ENCODE results near the gene IMP4.
A peak's percentile ranks its signal among the peaks of the same experiment; 100 is the strongest.

Gene IMP4

DNA sequence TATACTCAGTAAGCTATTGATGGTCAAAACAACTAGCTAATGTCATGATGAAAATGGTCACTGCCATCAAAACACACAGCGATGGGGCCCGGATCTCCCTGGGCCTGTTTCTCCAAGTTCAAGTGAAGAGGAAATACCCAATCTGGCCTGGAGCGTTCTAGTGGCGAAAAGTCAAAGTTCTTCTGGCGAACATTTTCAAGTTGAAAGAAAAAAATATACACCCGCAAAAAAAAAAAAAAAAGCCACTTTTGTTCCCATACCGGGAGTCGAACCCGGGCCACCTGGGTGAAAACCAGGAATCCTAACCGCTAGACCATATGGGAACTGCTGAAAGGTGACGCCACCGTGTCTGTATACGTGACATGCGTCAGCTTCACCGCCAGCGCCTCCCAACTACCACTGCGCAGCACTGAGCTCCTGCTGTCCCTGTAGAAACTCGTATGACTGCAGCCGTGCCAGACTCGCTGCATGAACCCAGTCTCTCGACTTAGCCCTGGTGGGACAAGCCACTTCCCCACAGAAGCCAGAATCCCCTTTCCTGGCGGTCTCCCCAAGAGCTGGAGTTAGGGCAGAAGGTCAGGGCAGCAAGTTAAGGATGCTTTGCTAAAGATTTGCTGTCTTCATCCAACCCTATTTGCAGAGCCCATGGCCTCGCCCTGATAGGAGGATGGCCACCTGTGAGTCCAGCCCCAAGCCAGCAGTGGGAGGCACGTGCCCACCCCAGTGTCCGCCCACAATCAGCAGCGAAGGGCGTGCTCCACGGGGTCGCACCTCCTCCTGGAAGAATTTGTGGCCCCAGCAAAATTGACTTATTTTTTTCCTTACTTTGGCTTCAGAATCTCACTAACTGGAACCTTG lies 5.6 kb upstream of the IMP4 start:
- DNase-seq: peak; percentile 80

DNA sequence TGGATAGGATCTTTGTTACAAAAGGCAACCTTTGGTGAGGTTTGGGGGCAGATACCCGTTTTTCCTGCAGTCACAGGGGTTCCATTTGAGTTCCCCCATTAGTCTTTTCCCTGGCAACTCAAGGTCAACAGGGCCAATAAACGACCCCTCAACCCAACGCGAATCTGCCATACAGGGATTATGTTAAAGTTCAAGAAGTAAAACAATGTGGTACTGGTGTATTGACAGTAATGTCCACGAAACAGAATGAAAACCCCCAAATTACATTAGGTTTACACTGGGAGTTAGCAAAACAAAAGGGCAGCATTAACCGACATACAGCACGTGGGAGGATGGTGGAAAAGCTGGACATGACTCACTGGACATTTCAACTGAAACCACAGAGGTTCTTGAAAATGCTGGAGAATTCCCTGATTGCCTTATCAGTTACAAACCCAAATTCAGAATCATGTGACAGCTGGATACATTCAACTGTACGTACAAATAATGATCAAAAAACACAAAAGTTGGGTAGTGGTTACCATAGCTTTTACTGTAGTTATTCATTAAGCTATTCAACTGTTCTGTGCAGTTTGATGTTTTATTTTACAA lies 4.9 kb upstream of the IMP4 start:
- DNase-seq: peak; percentile 34

DNA sequence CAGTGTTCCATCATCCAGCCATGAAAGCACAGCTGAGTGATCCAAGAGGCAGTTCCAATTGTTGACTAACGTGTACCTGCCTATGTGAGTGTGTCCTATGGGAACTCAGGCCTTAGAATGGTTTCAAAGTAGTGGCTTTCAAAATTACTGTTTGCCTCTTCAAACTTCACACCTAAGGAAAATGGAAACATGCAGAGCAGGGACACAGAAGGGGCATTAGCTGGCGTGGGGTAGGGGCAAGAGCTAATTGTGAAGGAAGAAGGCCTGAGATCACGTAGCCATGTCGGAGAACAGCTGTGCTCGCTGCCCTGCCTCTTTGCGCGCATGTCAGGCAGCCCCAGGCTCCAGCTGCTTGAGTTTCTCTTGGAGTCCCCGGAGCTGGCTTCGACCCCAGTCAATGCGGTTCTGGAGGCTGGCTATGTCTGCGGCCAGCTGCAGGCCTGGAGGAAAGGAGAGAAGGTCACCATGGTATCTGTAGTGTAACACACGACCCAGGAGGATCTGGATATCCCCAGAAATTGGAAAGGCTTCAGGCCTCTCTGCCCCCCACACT lies 3.8 kb upstream of the IMP4 start:
- DNase-seq: no peak

DNA sequence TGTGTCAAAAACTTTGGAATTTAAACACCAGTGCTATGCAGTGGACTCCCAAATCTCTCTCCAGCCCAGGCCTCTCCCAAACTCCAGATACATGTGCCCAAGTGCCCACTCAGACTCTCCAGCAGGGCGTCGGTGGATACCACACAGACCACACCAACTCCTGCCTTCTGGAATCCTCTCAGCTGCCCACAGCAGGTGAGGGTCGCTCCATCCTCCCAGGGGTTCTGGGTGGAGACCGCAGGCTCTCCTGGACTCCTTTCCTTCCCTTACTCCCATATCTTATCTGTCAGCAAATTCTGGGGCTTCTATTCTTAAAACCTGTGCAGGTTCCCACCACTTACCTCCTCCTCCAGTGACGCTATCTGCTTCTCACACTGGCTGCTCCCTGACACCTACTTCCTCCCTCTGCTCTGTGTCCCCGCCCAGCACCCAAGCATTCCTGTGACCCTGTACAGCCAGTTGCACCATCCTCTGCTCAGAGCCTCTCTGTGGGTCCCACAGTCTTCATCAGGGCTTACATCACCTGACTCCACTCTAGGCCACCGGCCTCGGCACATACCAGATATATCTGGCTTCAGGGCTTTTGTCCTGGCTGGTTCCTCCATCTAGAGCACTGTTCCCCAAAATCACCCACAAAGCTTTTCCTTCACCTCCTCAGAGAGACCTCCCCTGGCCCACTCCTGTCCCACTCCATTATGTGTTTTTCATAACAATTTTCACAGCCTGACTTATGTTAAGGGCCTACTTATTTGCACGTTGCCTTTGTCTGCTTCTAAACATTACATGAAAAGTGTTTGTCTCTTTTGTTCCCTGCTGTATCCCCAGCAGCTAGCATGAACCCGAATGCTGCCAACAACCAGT lies 2.6 kb upstream of the IMP4 start:
- DNase-seq: no peak

DNA sequence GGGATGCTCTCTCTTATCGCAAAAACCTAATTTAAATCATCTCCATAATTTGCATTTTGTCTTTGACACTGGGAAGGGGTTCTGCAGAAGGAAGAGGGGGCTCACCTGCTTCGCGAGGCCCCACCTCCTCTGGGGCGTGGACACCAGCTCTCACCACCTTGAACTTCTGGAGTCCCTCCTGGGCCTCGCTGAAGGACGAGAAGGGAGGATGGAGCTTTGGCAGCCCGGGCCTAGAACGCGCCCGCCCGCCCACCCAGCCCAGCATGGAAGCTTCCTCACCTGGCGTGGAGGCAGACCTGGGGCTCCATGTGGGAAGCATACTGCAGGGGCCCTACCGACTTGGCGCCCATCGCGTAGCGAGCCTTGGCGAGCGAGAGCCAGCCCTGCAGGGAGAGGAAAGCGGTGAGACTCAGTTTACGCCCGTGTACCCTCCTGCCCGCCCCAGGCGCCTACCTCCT lies 1.1 kb upstream of the IMP4 start:
- no peak for DNase-seq

DNA sequence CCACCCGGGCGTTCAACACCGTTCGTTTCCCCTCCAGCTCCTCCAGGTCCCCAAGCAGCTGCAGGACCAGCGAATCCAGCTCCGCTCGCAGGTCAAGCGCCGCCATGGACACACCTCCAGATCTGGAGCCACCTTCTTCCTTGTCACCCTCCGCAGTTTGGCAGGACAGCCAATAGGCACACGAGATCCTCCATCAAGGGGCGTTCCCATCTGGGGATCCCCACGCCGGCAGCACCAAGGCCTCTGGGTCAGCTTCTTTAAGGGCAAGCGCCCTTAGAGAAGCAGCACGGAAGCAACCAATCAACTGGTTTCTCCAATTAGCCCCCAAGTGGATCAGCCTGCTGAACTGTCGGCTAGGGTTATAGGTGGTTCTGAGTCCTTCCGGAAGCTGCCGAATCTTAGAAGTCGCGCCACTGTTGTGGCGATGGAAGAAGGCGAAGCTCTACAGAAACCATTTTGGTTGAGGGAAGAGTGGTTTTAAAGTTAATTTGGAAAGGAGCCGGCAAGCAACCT lies 621 bp upstream of the IMP4 start:
- peak; percentile 93 for DNase-seq

DNA sequence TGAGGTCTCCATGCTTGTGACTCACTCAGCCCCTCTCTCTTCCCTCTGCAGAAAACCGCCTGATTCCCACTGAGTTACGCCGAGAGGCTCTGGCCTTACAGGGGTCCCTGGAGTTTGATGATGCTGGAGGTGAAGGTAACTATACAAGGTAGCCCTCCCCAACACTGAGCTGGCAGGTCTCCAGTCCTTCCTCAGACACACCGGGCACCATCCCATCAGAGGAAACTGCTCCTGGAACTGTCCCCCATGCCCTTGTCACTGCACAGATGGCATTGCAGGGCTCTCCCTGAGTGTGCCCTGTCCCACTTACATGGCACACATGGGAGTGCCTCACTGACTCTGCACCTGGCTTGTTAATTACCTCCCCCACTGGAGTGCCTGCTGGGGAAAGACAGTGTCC lies 1.9 kb downstream of the IMP4 start:
- no peak for DNase-seq

DNA sequence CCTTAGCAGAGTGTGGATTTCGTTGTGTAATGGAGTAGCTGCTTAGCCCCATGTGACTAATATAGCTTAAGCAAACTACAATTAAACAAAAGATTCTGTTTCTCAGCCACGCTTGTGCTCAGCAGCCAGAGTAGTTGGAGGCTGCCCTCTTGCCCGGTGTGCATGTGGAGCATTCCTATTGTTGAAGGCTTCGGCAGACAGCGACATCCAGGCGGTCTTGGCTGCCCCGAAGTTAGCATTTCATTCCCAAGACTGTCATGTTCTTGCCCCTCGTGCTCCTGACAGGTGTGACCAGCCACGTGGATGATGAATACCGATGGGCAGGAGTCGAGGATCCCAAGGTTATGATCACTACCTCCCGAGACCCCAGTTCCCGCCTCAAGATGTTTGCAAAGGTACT lies 2.4 kb downstream of the IMP4 start:
- no peak for DNase-seq

DNA sequence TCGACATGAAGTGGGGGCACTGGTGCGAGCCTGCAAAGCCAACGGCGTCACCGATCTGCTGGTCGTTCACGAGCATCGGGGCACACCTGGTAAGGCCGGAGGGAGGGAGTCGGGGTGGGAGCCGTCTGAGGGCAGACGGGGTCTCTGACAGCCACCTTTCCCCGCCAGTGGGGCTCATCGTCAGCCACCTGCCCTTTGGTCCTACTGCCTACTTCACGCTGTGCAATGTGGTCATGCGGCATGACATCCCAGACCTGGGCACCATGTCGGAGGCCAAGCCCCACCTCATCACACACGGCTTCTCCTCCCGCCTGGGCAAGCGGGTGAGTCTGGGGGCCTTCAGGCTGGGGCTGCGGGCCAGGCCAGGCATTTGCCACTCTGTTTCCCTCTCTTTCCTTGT lies 2.9 kb downstream of the IMP4 start:
- DNase-seq: no peak

DNA sequence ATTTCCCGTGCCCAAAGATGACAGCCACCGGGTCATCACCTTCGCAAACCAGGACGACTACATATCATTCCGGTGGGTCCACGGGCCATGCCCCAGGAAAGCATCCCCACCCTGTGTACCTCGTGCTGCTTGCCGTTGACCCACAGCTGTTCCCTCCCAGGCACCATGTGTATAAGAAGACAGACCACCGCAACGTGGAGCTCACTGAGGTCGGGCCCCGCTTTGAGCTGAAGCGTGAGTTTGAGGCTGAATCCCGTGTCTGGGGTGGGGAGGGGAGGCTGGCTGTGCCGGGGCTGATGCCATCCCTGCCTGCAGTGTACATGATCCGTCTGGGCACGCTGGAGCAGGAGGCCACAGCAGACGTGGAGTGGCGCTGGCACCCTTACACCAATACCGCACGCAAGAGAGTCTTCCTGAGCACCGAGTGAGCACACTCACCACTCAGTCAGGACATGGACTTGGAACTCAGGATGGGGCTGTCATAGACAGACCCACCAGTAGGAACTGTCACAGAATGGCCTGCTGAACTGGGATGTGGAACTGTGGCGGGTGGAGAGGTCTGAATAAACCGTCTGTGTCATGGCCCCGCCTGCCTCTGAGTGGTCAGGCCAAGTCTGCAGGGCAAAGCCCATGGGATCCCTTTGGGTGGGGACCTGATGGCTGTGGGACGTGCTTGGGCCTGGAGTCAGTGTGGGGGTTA lies 3.5 kb downstream of the IMP4 start:
- DNase-seq: no peak

DNA sequence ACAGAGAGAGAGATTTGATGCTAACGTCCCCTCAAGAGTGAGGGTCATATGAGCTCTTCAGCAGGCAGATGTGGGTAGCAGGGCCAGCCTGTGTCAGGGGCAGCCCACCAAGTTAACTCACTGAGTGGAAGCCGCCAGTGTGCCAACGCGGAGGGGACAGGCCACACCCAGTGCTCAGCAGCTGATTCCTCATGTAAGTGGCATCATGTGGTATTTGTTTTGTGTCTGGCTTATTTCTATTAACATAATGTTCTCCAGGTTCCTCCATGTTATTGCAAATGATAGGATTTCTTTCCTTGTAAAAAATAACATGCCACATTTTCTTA lies 4.0 kb downstream of the IMP4 start:
- no peak for DNase-seq

DNA sequence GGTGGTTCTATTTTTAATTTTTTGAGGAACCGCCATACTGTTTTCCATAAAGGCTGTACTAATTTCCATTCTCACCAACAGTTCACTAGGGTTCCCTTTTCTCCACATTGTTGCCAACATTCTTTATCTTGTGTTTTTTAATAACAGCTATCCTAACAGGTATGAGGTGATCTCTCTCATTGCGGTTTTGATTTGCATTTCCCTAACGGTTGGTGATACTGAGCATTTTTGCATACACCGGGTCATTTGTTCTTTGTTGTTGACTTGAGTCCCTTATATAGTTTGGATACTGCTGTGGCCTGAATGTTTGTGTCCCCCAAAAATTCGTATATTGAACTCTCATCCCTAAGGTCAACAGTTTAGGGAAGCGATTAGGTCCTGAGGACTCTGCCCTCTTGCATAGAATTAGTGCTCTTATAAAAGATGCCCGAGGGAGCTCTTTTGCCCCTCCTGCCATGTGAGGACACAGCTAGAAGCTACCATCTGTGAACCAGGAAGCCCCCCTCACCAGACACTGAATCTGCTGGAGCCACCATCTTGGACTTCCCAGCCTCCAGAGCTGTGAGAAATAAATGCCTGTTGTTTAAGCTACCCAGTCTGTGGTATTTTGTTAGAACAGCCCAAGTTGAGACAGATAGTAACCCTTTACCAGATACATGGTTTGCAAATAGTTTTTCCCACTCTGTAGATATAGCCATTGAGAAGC lies 4.7 kb downstream of the IMP4 start:
- DNase-seq: no peak

DNA sequence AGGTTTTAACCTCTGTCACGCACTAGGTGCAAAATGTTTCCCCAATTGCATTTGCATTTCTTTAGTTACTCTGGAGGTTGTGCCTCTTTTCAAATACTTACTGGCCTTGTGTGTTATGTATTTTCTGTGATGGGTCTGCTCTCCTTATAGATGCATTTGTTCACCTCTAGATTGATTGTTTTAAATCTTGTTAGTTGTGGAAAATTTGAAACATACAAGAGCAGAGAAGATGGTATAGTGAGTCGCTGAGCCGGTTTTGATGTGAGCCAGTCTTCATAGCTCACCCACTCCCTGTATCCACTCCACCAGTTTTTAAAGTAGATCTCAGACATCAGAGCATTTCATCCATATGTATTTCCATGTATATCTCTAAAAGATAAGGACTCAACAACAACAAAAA lies 6.5 kb downstream of the IMP4 start:
- no peak for DNase-seq

DNA sequence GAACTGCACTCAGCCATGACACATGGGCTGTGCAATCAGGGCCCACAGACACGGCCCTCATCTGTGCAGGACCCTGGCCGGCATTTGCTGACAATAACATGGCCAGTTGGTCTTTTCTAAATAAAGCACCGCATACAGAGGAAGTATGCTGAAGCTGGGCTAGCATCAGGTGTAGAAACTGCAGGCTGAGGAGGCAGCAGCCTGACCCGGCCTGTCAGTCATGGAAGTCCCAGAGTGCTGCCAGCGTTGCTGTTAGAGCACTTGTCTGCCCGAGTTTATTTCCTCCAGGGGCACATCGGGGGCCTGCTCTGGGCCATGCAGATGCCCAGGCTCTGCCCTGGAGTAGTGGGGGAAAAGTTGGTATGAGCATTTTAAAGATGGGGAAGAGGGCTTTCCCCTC lies 9.0 kb downstream of the IMP4 start:
- DNase-seq: no peak

DNA sequence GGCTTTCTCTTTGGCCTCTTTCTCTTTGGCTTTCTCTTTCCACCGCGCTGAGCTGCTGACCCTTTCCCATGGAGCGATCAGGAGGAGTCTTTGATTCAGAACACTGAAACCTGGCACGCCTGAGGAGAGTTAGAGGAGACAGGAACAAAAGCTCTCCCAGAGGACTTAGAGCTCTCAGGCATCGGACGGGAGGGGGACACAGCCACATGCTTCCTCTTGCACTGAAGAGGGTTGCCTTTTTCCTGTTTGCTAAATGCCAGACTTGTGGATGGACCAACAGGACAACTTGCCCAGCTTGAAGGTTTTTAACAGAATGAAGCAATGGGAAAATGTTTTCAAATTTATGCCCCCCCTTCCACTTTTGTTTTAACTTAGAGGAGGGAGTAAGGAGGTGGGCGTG lies 9.5 kb downstream of the IMP4 start:
- no peak for DNase-seq

DNA sequence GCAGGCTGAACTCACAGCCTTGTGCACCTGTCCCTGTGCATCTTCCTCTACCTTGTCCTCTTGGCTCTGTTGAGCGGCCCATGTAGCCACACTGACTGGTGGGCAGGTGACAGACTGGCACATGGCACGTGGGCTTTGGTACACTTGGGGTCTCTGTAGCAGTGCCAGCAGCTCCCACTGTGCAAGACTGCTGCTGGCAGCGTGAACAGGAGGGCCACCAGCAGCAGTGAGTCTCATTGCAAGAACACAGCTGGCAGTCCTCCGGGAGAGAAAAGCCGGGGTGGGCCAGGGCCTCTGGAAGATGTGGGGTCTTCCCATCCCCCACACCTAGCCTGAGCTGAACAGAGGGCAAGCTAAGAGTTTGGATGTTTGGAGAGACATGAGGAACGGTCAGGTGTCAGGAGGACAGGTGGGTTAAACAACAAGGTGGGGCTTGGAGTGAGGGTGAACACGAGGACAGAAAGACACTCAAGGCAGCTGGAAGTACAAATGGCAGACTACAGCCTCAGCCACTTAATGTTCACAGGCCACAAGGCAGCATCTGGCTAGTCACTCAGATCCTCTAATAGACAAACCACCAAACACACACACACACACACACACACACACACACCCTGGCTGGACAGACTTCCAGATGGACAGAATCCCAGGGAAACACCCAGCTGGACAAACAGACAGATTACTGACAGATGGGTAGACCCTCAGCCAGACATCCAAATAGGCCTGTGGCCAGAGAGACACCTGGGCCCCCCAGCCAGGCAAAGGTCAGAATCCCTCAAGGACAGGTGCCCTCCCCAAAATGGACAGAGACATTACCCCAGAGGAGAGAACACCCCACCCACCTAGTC lies 10.8 kb downstream of the IMP4 start:
- no peak for DNase-seq

DNA sequence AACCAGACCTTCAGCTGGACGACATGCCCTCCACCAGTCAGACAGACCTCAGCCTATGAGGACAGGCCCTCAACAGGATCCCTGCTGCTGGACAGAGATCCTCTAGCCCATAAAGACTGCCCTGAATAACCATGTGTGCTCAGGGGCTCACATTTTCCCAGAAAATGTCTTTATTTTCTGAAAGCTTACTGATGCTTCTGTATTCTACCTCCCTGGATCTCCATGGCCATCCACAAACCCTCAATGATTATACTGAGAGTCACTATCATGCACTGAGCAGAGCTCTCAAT lies 11.4 kb downstream of the IMP4 start:
- DNase-seq: no peak

DNA sequence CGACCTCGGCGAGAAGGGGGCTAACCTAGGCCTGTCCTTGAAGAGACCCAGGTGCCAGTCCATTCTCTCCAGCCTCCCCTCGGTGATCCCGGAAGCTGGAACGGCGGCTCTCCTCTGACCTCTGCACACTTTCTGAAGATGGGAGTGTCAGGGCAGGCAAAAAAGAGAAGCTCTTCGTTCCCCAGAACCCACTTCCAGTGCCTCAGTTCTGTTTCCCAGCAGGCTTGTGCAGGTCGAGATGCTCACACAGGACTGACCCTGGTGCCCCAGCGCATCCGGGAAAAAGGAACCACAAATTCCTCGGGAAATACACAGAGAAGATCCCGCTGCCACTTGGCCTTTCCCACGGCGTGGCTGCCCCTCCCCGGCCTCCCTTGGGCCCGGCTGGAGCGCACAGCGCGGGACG lies 12.5 kb downstream of the IMP4 start:
- DNase-seq: no peak

DNA sequence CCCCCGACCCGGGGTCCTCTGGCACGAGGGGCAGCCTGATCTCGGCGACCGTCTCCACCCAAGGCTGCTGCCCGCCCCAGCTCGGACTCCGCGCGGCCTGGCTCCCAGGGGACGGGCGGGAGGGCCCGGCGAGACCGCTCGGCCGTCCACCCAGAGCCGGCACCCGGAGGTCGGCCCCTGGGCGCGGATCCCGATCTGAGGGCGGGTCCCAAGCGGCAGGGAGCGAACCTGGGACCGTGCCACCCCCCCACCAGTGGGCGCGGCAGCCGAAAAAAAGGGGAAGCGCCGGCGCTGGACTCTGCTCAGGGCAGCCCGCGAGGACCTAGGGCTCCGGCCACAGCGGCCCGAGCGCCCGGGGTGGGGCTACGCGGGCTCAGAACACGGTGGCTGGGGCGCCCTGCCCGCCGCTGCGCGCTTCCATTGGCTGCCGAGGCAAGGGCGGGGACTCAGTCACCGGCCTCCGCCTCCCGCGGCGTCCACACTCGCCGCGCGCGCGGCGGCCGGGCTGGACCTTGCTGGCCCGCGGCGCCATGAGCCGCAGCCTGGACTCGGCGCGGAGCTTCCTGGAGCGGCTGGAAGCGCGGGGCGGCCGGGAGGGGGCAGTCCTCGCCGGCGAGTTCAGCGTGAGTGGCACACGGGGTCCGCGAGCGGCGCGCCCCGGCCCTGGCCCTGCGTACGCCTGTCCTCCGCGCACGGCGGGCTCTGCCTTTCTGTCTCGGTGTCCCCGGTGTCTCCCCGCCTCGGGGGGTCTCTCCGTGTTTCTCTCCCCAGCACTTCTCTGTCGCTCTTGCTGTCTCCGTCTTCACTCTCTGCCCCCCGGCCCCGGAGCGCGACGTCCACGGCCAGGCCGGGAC lies 13.1 kb downstream of the IMP4 start, which contains the start of gene PTPN18:
TSS of gene PTPN18 (plus strand) at position 479 of the 854 bp plus-strand sequence. CDS start at position 531, 52 bp downstream.
- DNase-seq: peak; percentile 82

DNA sequence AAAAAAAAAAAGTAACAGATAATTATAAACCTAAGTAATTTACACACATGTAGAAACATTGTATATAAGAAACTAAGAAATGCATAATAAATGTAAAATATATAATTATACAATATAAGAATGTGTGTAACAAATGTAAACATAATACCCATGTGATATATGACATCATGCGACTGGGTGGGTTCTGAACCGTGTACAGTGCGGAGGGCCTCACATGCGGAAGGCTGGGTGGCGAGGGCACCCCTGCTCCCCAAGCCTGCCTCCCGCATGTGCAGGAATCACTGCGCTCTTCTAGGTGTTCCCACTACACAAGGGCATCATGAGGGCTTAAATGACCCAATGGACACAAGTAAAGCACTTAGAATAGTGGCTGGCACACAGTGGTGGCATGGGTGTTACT lies 15.2 kb downstream of the IMP4 start:
- no peak for DNase-seq
